Peyer's patch (tissue), 4 donors: ENCODE results near the gene DEFB131B.

Experiments
- CTCF ChIP-seq, 6 experiments: fragments of 450-650 bp in 4 of 6; fragments of 200-600 bp in 2 of 6; sonication (generic) in 1 of 6; IDR thresholded peaks; one replicate each; pipeline ENCODE4 v1.5.1; 2017 to 2019; ENCODE audit warnings: antibody characterized with exemption in 6 of 6, mild to moderate bottlenecking in 3 of 6, moderate library complexity in 1 of 6
- POLR2A ChIP-seq, 2 donors: fragments of 450-650 bp; IDR thresholded peaks; one replicate each; pipeline ENCODE4 v1.5.1; 2017; ENCODE audit warnings: antibody characterized with exemption in 2 of 2, mild to moderate bottlenecking in 2 of 2, moderate library complexity in 2 of 2

- TF ChIP-seq CTCF (IDR thresholded peaks at IDR 0.05): no peak
- no peak for TF ChIP-seq POLR2A (IDR thresholded peaks at IDR 0.05)
Measured at GRCh38 chr11:71908218-71908617, 30.0 kb downstream of the DEFB131B start.
